ENCODE measurements around the gene RAB44. TPM values are rescaled to one million over a fixed set of nuclear protein-coding genes. Genes with fewer than 3 reads are reported as not detected.

RAB44 gene
- total and polyA plus RNA-seq, 2 of the 13 experiments (the other 11 are each of a cell fraction or from before 2014, with no cell fraction given), result not detected

DNA sequence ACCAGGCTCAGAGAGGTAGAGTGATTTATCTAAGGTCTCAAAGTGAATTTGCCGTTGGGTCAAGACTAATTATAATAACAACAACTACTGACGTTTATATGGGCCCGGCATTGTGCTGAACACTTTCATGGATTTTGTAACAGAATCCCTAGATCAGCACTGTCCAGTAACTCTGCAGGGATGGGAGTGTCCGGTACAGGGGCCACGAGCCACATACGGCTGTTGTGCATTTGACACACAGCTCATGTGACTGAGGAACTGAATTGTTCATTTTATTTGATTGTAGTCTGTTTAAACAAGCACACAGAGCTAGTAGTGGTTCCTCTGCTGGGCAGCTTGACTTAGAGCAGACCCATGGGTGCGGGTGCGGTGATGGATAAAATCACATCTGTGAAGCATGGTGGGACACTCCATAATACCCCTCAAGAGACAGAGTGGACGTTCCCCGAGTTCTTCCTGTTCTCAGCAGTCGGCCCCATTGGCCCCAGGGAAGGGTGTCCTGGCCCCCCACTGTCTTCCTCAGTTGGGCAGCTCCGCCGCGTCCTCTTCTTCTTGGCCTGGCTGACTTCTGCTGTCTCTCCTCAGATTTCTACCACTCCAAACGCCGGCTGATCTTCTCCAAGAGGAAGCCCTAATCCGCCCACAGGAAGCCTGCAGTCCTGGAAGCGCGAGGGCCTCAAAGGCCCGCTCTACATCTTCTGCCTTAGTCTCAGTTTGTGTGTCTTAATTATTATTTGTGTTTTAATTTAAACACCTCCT is 12.3 kb upstream of the RAB44 start:
- ChIA-PET POLR2A (interaction anchor here (1.8 to 4.1 kb wide), 2 partner anchors 18 to 42 kb away, joined by 9 to 29 read pairs; no protein-coding TSS in a partner anchor), CTCF (ENCODE audit: low intra/inter-chr PET ratio, low total read pairs) (no interaction called here)
- peaks cover 29 to 49% of the 10 kb centered on the region in 2 experiments for H3K36me3 ChIP-seq (replicated peaks in 1 of 2; ENCODE audit: control insufficient read depth in 1 of 2, insufficient read depth in 2 of 2, low read length in 2 of 2)
- H2AFZ ChIP-seq (ENCODE audit: low read length), result no peak overlapping the region
- H3K27ac ChIP-seq (ENCODE audit: extremely low read length, insufficient read depth, low read length), result no peak overlapping the region
- H3K4me3 ChIP-seq (replicated peaks in 1 of 3; ENCODE audit: insufficient read depth in 1 of 3, low read depth in 2 of 3, low read length in 3 of 3), result no peak overlapping the region
- intact Hi-C loops (cut with micrococcal nuclease; ENCODE audit: unreplicated experiment), result no loop called here
- WGBS (ENCODE audit: low lambda C conversion rate), result 97% methylated on average over 20 of the region's 20 CpGs
- H3K9ac ChIP-seq (ENCODE audit: insufficient read depth, low read depth, low read length), result no peak overlapping the region
- FAIRE-seq, result no peak
- H3K4me1 ChIP-seq (ENCODE audit: insufficient read depth, low read length), result peaks cover 36% of the 10 kb centered on the region
- no TSS peak for BruUV-seq (replicated peaks)
- no peak for ATAC-seq
- H3K4me2 ChIP-seq (ENCODE audit: low read depth, low read length), result no peak overlapping the region
- H3K9me3 ChIP-seq (ENCODE audit: low read length), result no peaks in the 10 kb centered on the region
- H3K79me2 ChIP-seq (ENCODE audit: insufficient read depth, low read length), result peaks cover 24% of the 10 kb centered on the region
- H3K27me3 ChIP-seq (ENCODE audit: control insufficient read depth in 1 of 2, insufficient read depth in 2 of 2, low read length in 2 of 2), result peaks cover 3 to 11% of the 10 kb centered on the region in 2 experiments; a peak in 3 of 5 replicates
- peaks cover 71% of the 10 kb centered on the region for H4K20me1 ChIP-seq (ENCODE audit: insufficient read depth, low read length)
- in situ Hi-C loops (cut with HindIII; ENCODE audit: extremely low pct_ligation_motif_present, low pct_unique_long_range_greater_than_20kb), result no loop called here
- DNase-seq (ENCODE audit: low spot score), result no peak
- 0 out of 2 replicates have a peak, but pooled peaks have one; percentile 4 for TF ChIP-seq SSRP1 (CRISPR knock-in tag; IDR thresholded peaks at IDR 0.05)
- no peak for TF ChIP-seq MZF1 (CRISPR knock-in tag; IDR thresholded peaks at IDR 0.05; ENCODE audit: borderline replicate concordance)
- peak; percentile 3; the same call in 1 of the 2 replicates for TF ChIP-seq POLR2G (IDR thresholded peaks at IDR 0.05; ENCODE audit: low read depth, low read length)
- TF ChIP-seq NFAT5 (CRISPR knock-in tag; IDR thresholded peaks at IDR 0.05), result no peak
- TF ChIP-seq RBM22 (optimal IDR thresholded peaks at IDR 0.05; ENCODE audit: low read length), result peak; percentile 17
- TF ChIP-seq ZBTB37 (CRISPR knock-in tag; IDR thresholded peaks at IDR 0.05), result no peak
- TF ChIP-seq AGO1 (IDR thresholded peaks at IDR 0.05; ENCODE audit: low read depth, low read length, poor library complexity, severe bottlenecking), result peak; percentile 91
- TF ChIP-seq, protein P1, sequence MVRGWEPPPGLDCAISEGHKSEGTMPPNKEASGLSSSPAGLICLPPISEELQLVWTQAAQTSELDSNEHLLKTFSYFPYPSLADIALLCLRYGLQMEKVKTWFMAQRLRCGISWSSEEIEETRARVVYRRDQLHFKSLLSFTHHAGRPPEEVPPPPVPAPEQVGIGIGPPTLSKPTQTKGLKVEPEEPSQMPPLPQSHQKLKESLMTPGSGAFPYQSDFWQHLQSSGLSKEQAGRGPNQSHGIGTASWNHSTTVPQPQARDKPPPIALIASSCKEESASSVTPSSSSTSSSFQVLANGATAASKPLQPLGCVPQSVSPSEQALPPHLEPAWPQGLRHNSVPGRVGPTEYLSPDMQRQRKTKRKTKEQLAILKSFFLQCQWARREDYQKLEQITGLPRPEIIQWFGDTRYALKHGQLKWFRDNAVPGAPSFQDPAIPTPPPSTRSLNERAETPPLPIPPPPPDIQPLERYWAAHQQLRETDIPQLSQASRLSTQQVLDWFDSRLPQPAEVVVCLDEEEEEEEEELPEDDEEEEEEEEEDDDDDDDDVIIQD (CRISPR knock-in tag; IDR thresholded peaks at IDR 0.05; ENCODE audit: low read depth), result no peak
- TF ChIP-seq FOXK2 (IDR thresholded peaks at IDR 0.05), result no peak
- TF ChIP-seq RBFOX2 (IDR thresholded peaks at IDR 0.05; ENCODE audit: low read depth, low read length), result peak; percentile 59
- no peak for TF ChIP-seq ZBTB26 (CRISPR knock-in tag; IDR thresholded peaks at IDR 0.05; ENCODE audit: borderline replicate concordance)
- peak; percentile 81 for TF ChIP-seq AGO2 (optimal IDR thresholded peaks at IDR 0.05; ENCODE audit: low read depth, low read length)
- TF ChIP-seq, protein P2, sequence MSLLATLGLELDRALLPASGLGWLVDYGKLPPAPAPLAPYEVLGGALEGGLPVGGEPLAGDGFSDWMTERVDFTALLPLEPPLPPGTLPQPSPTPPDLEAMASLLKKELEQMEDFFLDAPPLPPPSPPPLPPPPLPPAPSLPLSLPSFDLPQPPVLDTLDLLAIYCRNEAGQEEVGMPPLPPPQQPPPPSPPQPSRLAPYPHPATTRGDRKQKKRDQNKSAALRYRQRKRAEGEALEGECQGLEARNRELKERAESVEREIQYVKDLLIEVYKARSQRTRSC (CRISPR knock-in tag; IDR thresholded peaks at IDR 0.05; ENCODE audit: low read depth), result no peak
